IgD-negative memory B cell (primary cell): ENCODE measurements around the gene IER3. TPM values are rescaled to one million over a fixed set of nuclear protein-coding genes. Genes with fewer than 3 reads are reported as not detected.
A peak's percentile ranks its signal among the peaks of the same experiment; 100 is the strongest.
"Not testable (repeated sequence)": the region's sequence is repeated elsewhere in the genome, so short reads cannot be mapped to it uniquely, and the experiment has no call there.

Experiments used
- H3K27ac Mint-ChIP-seq, 3 donors: one replicate each; pipeline ENCODE4 v1.8.0; 2020 to 2022; ENCODE audit warnings: mild to moderate bottlenecking in 3 of 3, mixed read lengths in 3 of 3, moderate library complexity in 1 of 3
- H3K27me3 Mint-ChIP-seq: one replicate; pipeline ENCODE4 v1.8.0; 2021; ENCODE audit warnings: mixed read lengths
- H3K36me3 Mint-ChIP-seq: one replicate; pipeline ENCODE4 v1.8.0; 2020; ENCODE audit warnings: mild to moderate bottlenecking, mixed read lengths
- H3K4me1 Mint-ChIP-seq, 3 donors: one replicate each; pipeline ENCODE4 v1.8.0; 2020 to 2022; ENCODE audit warnings: mixed read lengths in 3 of 3, mild to moderate bottlenecking in 1 of 3
- H3K4me3 Mint-ChIP-seq, 4 donors: one replicate each; pipeline ENCODE4 v1.8.0; 2020 to 2022; ENCODE audit warnings: mild to moderate bottlenecking in 4 of 4, mixed read lengths in 4 of 4, moderate library complexity in 3 of 4
- H3K9me3 Mint-ChIP-seq, 3 donors: one replicate each; pipeline ENCODE4 v1.8.0; 2020 to 2021; ENCODE audit warnings: mixed read lengths in 3 of 3, mild to moderate bottlenecking in 1 of 3
- polyA plus RNA-seq: library from polyadenylated mRNA; unstranded; fragments of 300-500 nt; fragmentation: Illumina TruSeq; gene quantifications from one replicate; pipeline ENCODE4 v1.2.3, GENCODE V29; 2021

The IER3 gene
- polyA plus RNA-seq, 1 donor from 2014 or later, result 0.73 TPM

DNA sequence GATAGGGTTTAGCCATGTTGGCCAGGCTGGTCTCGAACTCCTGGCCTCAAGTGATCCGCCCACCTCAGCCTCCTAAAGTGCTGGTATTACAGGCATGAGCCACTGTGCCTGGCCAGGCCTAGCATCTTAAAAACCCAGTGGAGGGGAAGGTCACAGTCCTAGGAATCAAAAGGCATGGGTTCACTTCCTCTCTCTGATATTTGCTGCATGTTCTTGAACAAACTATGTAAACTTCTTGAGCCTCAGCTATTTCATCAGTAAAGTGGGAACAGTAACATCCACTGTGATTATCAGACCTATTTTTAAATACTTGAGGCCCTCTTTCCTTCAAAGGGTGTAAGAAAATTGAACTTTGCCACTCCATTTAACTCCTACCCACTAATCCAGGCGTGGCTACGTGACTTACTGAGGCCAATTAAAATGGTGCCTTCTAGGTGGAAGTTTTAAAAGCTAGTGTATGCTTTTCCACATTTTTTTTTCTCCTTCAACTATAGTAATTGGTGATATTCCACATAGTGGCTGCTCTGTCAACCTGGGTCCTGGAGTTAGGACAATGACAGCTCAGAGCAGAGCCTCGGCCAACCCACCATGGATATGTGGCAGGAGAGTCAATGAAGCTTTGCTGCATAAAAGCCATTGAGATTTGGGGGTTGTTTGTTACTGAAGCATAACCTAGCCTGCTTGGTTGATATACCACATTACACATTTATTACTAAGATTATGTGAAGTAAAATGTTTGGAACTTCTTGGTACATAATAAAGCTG is 32.2 kb upstream of the IER3 start:
- no peaks in the 10 kb centered on the region for H3K36me3 Mint-ChIP-seq
- H3K27ac Mint-ChIP-seq, result no peak overlapping the region
- no peak overlapping the region for H3K4me3 Mint-ChIP-seq
- H3K9me3 Mint-ChIP-seq, result no peaks in the 10 kb centered on the region
- peaks cover 0 to 7% (median 2%) of the 10 kb centered on the region in 3 donors for H3K4me1 Mint-ChIP-seq
- H3K27me3 Mint-ChIP-seq, result peaks cover 5% of the 10 kb centered on the region

DNA sequence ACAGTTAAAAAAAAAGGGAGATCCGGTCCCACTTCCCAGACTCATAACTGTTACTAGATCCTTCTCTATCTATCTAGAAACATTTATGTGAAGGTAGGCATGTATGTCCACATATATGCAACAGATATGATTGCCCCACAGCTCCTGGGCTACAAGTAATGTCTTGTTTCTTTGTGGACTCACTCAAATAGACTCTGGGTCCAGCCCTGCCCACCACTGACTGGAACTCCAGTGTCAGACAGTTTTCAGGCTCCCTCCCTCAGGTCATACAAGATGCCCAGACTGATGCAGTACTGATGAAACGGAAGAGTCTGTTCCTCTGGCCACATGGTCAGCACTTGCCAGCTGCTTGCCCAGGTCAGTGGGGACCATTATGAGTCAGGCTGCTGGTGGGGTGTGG is 30.8 kb upstream of the IER3 start:
- Mint-ChIP-seq H3K27me3 (peaks cover 5% of the 10 kb centered on the region), H3K4me3 (no peak overlapping the region), H3K9me3 (no peaks in the 10 kb centered on the region), H3K36me3 (no peaks in the 10 kb centered on the region), H3K4me1 (peaks cover 0 to under 1% (median 0%) of the 10 kb centered on the region in 3 donors), H3K27ac (no peak overlapping the region)

DNA sequence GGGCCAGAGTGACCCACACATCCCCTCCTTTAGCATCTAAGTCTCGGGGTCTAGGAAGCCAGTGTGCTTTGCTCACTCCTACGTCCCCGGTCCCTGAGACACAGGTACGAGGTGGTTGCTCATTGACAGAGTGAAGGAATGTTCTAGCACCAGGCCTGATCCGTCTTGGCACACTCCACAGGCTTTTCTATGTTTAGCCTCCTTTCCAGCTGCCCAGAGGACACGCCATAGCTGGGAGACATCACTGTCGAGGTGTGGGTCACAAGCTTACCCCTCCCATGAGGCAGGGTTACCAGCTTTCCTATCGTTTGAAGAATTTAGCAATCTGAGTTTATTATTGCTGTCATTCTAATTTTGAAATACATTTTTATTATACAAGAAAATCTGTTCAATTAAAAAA is 30.4 kb upstream of the IER3 start:
- no peak overlapping the region for H3K4me3 Mint-ChIP-seq
- no peak overlapping the region for H3K27ac Mint-ChIP-seq
- peaks cover 0 to 2% (median 0%) of the 10 kb centered on the region in 3 donors for H3K4me1 Mint-ChIP-seq
- no peaks in the 10 kb centered on the region for H3K36me3 Mint-ChIP-seq
- peaks cover 5% of the 10 kb centered on the region for H3K27me3 Mint-ChIP-seq
- H3K9me3 Mint-ChIP-seq, result no peaks in the 10 kb centered on the region

DNA sequence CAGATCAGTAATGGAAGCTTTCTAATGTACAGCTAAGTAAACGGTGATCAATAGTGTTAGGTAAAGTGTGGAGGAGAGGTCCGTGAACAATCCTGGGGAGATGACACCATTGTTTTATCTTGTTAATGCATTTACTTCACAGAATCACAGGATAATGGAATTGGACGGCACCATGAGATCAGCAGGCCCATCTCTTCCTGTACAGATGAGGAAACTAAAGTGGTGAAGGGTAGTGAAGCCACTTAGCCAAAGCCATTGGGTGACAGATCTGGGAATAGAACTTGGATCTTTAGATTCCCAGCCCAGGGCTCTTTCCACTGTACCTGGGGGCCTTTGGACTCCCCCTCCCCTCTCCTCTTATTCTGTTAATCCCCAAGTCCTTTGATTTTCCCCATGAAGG is 26.2 kb upstream of the IER3 start:
- Mint-ChIP-seq H3K4me3 (no peak overlapping the region), H3K27me3 (no peaks in the 10 kb centered on the region), H3K36me3 (no peaks in the 10 kb centered on the region), H3K9me3 (no peaks in the 10 kb centered on the region), H3K27ac (peak overlapping the region in 1 of 3 donors; percentile 63), H3K4me1 (peaks cover 0 to 5% (median 0%) of the 10 kb centered on the region in 3 donors)

DNA sequence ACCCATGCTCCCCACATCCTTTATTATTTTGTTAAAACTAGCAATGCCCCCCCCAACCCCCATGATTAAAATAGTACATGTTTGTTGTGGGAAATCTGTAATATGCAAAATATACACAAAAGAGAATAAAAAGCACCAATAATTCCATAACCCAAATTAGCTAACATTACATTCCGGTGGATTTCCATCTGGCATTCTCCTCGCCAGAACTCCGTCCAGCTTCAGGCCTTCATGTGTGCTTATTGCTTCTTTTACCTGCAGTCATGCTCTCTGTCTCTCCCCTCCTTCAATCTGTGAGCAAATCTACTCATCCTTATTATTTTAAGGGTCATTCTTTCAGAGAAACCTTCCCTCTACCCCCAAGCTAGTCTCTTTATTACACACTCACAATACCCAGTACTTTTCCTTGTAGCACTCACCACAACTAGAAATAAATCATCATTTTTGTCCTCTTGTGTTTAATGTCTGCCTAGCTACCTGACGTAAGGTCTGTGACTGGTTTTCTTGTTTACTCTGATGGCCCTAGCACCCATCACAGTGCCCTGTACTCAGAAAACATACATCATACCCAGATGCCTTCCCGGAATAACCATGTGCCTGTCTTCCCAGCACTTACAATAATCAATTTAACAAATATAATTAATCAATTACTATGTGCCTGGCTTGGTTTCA is 25.6 kb upstream of the IER3 start:
- H3K36me3 Mint-ChIP-seq, result no peaks in the 10 kb centered on the region
- no peaks in the 10 kb centered on the region for H3K27me3 Mint-ChIP-seq
- H3K4me3 Mint-ChIP-seq, result no peak overlapping the region
- peak overlapping the region in 1 of 3 donors; percentile 63 for H3K27ac Mint-ChIP-seq
- H3K4me1 Mint-ChIP-seq, result peaks cover 0 to 5% (median 0%) of the 10 kb centered on the region in 3 donors
- H3K9me3 Mint-ChIP-seq, result no peaks in the 10 kb centered on the region

DNA sequence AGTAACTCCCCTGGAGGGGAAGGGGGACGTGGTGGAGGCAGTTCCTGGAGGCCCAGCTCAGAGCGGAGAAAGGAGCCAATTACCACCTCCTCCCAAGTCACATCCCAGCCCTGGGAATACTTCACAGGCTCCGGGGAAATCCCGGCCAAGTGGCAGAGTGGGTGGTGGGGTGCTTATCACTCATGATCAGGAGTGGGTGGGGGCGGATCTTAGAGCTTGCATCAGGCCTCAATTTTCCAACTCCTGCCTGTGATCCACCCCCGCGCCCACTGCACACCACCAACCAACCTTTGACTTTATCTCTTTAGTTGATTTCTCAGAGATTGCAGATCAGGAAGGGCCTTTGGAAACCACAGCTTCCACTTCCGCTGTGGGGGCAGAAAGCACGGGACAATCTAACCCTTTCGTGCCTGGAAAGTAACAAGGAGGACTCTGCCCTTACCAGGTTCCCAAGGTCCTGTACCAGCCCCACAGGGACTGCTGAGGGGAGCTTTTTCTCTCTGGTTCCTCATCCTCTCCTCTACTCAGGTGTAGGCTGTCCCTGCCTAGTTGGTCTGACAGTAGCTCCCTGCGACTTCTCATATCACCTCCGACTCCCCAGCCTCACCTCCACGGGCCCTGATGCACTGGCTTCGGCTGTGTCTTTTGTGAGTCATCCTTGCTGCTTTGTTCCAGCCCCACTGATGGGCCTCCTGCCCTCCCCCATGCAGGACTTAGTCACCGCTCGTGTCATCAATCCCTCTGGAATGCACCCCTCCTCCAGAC is 24.9 kb upstream of the IER3 start:
- Mint-ChIP-seq H3K4me3 (no peak overlapping the region), H3K36me3 (no peaks in the 10 kb centered on the region), H3K9me3 (no peaks in the 10 kb centered on the region), H3K4me1 (peaks cover 0 to 5% (median 0%) of the 10 kb centered on the region in 3 donors), H3K27me3 (no peaks in the 10 kb centered on the region), H3K27ac (no peak overlapping the region)

DNA sequence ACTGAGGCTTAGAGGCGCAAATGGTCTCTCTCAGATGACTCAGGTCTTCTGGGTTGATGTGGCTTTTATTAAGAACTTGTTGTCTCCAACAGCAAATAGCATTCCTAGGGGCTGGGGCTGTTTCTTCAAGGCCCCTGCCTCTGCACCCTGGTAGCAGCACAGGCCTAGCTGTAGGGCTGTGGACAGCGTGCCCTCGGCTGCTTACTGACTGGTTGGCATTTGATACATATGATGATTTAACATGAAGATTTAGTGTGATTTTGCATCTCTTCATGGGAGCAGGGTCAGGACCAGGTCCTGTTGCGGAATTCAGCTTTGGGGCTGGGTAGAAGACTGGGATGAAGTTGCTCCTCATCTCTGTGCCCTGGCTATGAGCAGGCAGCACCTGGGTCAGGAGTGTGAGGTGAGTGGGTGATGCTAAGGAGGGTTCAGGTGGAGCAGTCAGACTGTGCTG is 24.3 kb upstream of the IER3 start:
- Mint-ChIP-seq H3K27me3 (peaks cover 1% of the 10 kb centered on the region), H3K36me3 (peaks cover 2% of the 10 kb centered on the region), H3K9me3 (no peaks in the 10 kb centered on the region), H3K4me1 (peaks cover 0 to 6% (median 4%) of the 10 kb centered on the region in 3 donors), H3K4me3 (no peak overlapping the region), H3K27ac (no peak overlapping the region)

DNA sequence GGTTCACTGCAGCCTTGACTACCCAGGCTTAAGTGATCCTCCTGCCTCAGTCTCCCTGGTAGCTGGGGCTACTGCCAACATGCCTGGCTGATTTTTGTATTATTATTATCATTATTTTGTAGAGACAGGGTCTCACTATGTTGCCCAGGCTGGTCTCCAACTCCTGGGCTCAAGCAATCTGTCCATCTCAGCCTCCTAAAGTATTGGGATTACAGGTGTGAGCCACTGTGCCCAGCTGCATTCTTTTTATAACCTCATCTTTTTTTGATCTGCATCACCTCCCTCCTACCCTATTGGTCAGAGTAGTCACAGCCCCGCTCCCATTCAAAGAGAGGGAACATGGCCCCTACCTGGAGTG is 23.6 kb upstream of the IER3 start:
- no peak overlapping the region for H3K27ac Mint-ChIP-seq
- H3K36me3 Mint-ChIP-seq, result peaks cover 2% of the 10 kb centered on the region
- H3K9me3 Mint-ChIP-seq, result no peaks in the 10 kb centered on the region
- no peak overlapping the region for H3K4me3 Mint-ChIP-seq
- peaks cover 0 to 8% (median 5%) of the 10 kb centered on the region in 3 donors for H3K4me1 Mint-ChIP-seq
- H3K27me3 Mint-ChIP-seq, result peaks cover 1% of the 10 kb centered on the region

DNA sequence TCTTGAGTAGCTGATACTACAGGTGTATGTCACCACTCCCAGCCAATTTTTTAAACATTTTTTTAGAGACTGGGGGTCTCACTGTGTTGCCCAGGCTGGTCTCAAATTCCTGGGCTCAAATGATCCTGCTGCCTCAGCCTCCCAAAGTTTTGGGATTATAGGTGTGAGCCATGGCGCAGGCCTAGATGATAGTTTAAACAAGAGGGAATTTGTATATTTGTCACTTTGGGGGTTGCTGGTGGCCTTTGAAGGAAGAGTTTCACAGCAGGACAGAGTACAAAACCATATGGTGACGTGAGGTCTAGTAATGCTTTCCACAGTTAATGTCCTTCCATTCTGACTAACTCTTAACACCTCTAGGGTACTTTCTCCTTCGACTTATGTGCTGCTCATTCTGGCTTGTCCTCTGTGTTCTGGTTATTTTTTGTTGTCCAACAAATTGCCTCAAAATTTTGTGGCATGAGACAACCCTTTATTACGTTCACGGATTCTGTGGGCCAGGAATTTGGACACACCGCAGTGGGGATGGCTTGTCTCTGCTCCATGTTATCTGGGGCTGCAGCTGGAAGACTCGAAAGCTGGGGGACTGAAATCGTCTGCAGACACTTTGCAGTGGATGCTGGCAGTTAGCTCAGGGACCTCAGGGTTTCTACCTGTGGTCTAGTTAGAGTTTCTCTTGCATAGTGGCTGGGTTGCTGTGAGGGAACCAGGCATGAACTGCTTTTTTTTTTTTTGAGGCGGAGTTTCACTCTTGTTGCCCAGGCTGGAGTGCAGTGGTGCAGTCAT is 23.0 kb upstream of the IER3 start:
- H3K9me3 Mint-ChIP-seq, result no peaks in the 10 kb centered on the region
- peaks cover 0 to 8% (median 5%) of the 10 kb centered on the region in 3 donors for H3K4me1 Mint-ChIP-seq
- no peak overlapping the region for H3K4me3 Mint-ChIP-seq
- peaks cover 2% of the 10 kb centered on the region for H3K36me3 Mint-ChIP-seq
- H3K27ac Mint-ChIP-seq, result no peak overlapping the region
- H3K27me3 Mint-ChIP-seq, result peaks cover 1% of the 10 kb centered on the region

DNA sequence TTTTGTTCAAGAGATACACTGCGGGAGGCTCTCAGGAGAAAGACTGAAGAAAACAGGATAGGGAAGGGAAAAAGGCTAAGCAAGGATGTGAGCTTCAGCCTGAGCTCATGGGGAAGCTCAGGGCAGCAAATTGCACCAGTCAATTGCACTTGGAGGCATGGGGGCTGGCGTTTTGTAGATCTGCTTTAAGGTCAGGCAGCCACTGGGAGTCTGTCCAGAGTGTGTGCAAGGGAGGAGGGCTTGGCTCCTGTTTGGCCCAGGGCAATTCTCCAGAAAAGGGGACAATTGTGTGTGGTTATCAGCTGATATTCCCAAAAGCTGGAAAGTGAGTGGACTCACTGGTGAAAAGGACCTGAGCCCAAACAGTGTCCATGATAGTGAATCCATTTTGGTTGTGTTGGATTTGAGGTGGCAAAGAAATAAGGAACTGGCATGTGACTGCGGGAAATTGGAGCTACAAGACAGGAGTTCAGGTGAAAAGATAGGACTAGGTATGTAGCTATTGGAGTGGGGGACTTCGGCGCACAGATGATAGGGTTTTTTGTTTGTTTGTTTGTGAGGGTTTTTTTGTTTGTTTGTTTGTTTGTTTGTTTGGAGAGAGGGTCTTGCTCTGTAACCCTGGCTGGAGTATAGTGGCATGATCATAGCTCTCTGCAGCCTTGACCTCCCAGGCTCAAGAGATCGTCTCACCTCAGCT is 22.3 kb upstream of the IER3 start:
- H3K27me3 Mint-ChIP-seq, result peaks cover 1% of the 10 kb centered on the region
- H3K4me1 Mint-ChIP-seq, result peaks cover 0 to 8% (median 5%) of the 10 kb centered on the region in 3 donors
- H3K4me3 Mint-ChIP-seq, result no peak overlapping the region
- H3K36me3 Mint-ChIP-seq, result peaks cover 2% of the 10 kb centered on the region
- H3K9me3 Mint-ChIP-seq, result no peaks in the 10 kb centered on the region
- no peak overlapping the region for H3K27ac Mint-ChIP-seq

DNA sequence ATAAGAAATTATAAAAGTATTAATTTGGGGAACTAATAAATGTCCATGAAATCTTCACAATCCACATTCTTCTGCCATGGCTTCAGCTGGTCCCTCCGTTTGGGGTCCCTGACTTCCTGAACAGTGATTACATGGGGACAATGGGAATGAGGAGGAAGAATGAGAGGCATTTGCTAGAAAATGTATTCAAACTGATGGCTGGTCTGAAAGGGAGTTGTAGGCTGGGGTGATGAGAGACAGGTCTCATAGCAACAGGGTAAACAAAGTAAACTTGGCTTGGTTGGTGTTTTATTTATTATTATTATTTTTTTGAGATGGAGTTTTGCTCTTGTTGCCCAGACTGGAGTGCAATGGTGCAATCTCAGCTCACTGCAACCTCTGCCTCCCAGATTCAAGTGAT is 21.1 kb upstream of the IER3 start:
- not testable (repeated sequence) for H3K4me1 Mint-ChIP-seq, H3K4me3 Mint-ChIP-seq, H3K27me3 Mint-ChIP-seq, H3K27ac Mint-ChIP-seq, H3K9me3 Mint-ChIP-seq, H3K36me3 Mint-ChIP-seq

DNA sequence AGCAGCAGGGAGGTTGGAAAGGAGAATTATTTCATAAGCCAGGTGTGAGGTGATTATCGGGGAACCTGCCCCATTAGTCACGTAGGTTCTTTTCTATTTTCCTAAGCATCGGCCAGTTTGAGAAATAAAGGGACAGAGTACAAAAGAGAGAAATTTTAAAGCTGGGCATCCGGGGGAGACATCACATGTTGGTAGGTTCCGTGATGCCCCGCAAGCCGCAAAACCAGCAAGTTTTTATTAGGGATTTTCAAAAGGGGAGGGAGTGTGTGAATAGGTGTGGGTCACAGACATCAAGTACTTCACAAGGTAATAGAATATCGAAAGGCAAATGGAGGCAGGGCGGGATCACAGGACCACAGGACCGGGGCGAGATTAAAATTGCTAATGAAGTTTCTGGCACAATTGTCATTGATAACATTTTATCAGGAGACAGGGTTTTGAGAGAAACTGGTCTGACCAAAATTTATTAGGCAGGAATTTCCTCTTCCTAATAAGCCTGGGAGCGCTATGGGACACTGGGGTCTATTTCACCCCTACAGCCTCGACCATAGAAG is 20.2 kb upstream of the IER3 start:
- not testable (repeated sequence) for H3K4me3 Mint-ChIP-seq, H3K36me3 Mint-ChIP-seq, H3K27me3 Mint-ChIP-seq, H3K9me3 Mint-ChIP-seq, H3K4me1 Mint-ChIP-seq
- H3K27ac Mint-ChIP-seq, result peak overlapping the region in 1 of 3 donors; percentile 41

DNA sequence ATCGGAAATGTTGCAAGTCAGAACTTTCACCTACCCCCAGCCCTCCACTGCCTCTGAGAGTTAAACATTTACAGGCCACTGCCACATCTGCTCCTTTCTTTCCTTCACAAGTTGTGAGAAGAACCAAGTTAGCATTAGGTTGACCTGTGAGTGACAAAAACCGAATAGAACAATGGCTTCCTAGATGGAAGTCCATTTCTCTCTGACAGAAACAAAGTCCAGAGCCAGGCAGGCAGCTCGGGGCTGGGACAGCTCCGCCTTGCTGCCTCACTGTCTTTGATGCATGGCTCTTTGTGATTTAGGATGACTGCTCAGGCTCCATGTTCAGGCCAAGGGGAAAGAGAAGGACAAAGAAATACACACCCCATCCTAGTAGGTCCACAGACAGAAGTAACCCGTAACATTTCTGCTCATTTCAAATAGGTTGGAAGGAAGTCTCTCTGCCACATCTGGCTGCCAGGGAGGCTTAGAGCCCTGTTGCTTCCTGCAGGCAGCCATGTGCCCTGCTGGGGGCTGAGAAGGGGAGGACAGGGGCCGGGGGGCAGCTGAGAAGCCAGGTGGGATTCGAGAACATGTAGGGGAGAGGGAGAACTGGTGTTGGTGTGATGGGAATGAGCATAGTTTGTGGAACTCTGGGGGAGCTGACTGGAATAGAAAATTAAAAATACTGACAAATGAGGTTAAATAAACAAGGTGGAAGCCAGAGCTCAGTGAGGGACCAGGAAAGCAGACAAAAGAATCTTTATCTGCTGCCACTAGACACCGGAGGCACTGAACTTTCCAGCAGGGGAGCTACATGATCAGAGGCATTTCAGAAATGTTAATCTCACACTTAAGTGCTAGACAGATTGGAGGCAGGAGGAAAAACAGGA is 19.5 kb upstream of the IER3 start:
- H3K36me3 Mint-ChIP-seq, result peaks cover 2% of the 10 kb centered on the region
- no peak overlapping the region for H3K4me3 Mint-ChIP-seq
- peaks cover 1% of the 10 kb centered on the region for H3K27me3 Mint-ChIP-seq
- H3K27ac Mint-ChIP-seq, result peak overlapping the region in 1 of 3 donors; percentile 41
- peaks cover 0 to 1% (median 0%) of the 10 kb centered on the region in 3 donors for H3K9me3 Mint-ChIP-seq
- peaks cover 3 to 11% (median 9%) of the 10 kb centered on the region in 3 donors for H3K4me1 Mint-ChIP-seq
